ENCODE data around the gene TBATA.

- TF ChIP-seq, protein P1, sequence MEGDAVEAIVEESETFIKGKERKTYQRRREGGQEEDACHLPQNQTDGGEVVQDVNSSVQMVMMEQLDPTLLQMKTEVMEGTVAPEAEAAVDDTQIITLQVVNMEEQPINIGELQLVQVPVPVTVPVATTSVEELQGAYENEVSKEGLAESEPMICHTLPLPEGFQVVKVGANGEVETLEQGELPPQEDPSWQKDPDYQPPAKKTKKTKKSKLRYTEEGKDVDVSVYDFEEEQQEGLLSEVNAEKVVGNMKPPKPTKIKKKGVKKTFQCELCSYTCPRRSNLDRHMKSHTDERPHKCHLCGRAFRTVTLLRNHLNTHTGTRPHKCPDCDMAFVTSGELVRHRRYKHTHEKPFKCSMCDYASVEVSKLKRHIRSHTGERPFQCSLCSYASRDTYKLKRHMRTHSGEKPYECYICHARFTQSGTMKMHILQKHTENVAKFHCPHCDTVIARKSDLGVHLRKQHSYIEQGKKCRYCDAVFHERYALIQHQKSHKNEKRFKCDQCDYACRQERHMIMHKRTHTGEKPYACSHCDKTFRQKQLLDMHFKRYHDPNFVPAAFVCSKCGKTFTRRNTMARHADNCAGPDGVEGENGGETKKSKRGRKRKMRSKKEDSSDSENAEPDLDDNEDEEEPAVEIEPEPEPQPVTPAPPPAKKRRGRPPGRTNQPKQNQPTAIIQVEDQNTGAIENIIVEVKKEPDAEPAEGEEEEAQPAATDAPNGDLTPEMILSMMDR (IDR thresholded peaks at IDR 0.05; ENCODE audit: low read depth, low read length, missing input control) = no peak
- TF ChIP-seq HNF4G (IDR thresholded peaks at IDR 0.05) = no peak
- no peak for TF ChIP-seq REST (IDR thresholded peaks at IDR 0.05)
These were observed 31.2 kb upstream of the TBATA start for GRCh38 chr10:70816220-70816894.

Data from liver (tissue), 3 donors.